NB4 (cell line): ENCODE data around the gene TCOF1.

Experiments used
- DNase-seq: peaks from one replicate; pipeline ENCODE4 v3.0.0; 2010; ENCODE audit warnings: low read depth
- H3K4me3 ChIP-seq: one replicate; pipeline ENCODE4 v1.5.1; 2011; ENCODE audit warnings: mild to moderate bottlenecking, low read depth, low read length, moderate library complexity
- MYC ChIP-seq: IDR thresholded peaks from 2 replicates; pipeline ENCODE4 v1.6.1; 2011; ENCODE audit warnings: low read depth, low read length
- POLR2A ChIP-seq: IDR thresholded peaks from 2 replicates; pipeline ENCODE4 v1.6.1; 2011; ENCODE audit warnings: mild to moderate bottlenecking; ENCODE audit not compliant: insufficient read length; ENCODE audit errors: extremely low read depth
- TF ChIP-seq, protein P1 (sequence below): IDR thresholded peaks from one replicate; pipeline ENCODE4 v1.5.1; 2012; ENCODE audit warnings: low read depth, low read length
- TF ChIP-seq, protein P2 (sequence below): IDR thresholded peaks from 2 replicates; pipeline ENCODE4 v1.6.1; 2011; ENCODE audit warnings: low read depth, low read length

TCOF1 gene

DNA sequence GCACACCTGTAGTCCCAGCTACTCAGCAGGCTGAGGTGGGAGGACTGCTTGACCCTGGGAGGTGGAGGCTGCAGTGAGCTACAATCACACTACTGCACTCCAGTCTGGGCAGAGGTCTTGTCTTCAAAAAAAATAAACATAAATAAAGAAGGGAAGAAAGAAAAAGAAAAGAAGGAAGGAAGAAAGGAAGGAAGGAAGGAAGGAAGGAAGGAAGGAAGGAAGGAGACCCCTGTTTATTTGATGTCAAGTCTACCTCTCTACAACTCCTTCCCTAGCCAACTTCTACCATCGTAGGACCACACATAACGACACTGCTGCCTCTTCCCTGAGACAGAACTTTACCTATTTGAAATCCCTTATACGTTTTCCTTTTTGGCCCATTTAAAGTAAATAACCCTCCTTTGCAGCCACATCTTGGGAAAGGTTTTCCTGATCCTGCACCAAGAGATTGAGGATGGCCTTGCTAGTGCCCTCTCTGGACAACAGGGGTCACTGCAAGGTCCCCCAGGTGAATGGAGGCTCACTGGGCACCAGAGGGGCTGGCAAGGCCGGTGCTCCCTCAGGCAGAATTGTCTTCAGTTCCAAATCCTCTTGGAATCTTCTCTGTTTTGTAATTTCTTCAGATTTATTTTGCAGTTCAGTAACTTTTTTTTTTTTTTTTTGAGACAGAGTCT, 81.5 kb downstream of the TCOF1 start:
- H3K4me3 ChIP-seq = no peak overlapping the region
- peak; percentile 43 for DNase-seq
- no peak for TF ChIP-seq POLR2A
- TF ChIP-seq, protein P1, sequence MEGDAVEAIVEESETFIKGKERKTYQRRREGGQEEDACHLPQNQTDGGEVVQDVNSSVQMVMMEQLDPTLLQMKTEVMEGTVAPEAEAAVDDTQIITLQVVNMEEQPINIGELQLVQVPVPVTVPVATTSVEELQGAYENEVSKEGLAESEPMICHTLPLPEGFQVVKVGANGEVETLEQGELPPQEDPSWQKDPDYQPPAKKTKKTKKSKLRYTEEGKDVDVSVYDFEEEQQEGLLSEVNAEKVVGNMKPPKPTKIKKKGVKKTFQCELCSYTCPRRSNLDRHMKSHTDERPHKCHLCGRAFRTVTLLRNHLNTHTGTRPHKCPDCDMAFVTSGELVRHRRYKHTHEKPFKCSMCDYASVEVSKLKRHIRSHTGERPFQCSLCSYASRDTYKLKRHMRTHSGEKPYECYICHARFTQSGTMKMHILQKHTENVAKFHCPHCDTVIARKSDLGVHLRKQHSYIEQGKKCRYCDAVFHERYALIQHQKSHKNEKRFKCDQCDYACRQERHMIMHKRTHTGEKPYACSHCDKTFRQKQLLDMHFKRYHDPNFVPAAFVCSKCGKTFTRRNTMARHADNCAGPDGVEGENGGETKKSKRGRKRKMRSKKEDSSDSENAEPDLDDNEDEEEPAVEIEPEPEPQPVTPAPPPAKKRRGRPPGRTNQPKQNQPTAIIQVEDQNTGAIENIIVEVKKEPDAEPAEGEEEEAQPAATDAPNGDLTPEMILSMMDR = peak; percentile 69

DNA sequence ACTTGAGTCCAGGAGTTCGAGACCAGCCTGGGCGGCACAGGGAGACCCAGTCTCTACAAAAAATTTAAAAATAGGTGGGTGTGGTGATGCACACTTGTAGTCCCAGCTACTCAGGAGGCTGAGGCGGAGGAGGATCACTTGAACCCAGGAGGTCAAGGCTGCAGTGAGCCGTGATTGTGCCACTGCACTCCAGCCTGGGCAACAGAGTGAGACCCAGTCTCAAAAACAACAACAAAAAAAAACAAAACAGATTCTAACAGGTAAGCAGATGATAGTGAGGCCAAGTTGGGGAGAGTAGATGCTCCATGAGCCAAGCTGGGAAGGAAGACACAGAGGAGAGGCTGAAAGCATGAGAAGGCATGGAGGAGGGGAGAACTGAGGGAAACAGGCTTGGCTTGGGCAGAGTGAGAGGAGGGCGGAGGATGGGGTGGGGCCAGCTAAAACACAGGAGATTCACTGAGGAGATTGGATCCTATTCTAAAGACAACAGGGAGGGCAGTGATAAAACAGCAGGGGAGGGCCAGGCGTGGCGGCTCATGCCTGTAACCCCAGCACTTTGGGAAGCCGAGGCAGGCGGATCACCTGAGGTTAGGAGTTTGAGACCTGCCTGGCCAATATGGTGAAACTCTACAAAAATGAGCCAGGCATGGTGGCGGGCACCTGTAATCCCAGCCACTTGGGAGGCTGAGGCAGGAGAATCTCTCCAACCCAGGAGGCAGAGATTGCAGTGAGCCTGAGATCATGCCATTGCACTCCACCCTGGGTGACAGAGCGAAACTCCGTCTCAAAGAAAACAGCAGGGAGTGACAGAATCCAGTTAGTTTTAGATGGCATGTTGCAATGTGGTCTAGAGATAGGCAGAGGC, 83.7 kb downstream of the TCOF1 start:
- TF ChIP-seq, protein P2, sequence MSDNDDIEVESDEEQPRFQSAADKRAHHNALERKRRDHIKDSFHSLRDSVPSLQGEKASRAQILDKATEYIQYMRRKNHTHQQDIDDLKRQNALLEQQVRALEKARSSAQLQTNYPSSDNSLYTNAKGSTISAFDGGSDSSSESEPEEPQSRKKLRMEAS = no peak
- TF ChIP-seq POLR2A (no peak), MYC (no peak)
- TF ChIP-seq, protein P1 = no peak
- no peak for DNase-seq
- H3K4me3 ChIP-seq = no peak overlapping the region

DNA sequence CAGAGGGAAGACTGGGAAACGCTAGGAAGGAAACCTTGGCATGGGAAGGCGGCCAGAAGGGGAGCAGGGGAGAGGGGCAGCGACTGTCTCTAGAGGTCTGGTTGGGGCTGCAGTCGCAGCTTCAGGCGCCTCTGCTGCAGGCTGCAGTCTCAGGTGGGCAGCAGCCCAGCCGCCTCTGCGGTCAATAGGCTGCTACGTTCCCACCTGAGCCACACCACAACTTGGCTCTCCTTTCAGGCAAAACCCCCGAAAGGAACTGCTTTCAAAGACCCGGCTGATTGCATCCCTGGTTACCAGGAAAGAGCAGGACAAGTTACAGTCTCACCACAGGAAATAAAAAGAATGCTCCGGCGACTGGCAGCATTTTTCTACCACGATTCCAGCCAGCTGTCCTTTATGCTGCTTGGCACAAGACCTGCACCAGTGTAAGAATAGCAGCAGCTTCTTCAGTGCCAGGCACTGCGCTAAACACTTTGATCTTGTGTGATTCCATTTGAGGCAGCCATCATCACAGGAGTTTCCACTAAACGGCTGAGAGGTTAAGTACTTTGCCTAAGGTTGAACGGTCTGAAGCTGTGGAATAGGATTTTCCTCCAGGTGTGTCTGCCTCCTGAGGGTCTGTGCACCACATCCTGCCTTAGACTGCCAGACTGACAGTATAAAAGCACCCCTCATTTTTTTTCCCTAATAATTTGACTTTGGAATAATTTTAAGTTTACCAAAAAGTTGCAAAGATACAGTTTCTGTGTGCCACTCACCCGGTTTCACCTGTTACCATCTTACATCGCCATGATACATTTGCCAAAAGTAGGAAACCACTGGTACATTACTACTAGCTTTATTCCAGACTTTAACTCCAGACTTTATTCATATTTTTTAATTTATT, 84.6 kb downstream of the TCOF1 start:
- DNase-seq = no peak
- no peak overlapping the region for H3K4me3 ChIP-seq
- TF ChIP-seq POLR2A = no peak
- TF ChIP-seq, protein P2 = no peak
- TF ChIP-seq, protein P1 = no peak
- TF ChIP-seq MYC = no peak

DNA sequence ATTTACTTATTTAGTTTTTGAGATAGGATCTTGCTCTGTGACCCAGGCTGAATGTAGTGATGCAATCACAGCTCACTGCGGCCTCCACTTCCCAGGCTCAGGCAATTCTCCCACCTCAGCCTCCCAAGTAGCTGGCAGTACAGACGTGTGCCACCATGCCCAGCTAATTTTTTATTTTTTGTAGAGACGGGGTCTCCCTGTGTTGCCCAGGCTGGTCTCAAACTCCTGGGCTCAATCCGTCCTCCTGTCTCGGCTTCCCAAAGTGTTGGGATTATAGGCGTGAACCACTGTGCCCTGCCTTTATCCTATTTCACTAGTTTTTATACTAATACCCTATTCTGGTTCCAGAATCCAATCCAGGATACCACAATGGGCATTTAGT, 85.2 kb downstream of the TCOF1 start:
- no peak overlapping the region for H3K4me3 ChIP-seq
- no peak for DNase-seq
- TF ChIP-seq, protein P1 = no peak
- TF ChIP-seq POLR2A = no peak
- TF ChIP-seq, protein P2 = no peak
- TF ChIP-seq MYC = no peak

DNA sequence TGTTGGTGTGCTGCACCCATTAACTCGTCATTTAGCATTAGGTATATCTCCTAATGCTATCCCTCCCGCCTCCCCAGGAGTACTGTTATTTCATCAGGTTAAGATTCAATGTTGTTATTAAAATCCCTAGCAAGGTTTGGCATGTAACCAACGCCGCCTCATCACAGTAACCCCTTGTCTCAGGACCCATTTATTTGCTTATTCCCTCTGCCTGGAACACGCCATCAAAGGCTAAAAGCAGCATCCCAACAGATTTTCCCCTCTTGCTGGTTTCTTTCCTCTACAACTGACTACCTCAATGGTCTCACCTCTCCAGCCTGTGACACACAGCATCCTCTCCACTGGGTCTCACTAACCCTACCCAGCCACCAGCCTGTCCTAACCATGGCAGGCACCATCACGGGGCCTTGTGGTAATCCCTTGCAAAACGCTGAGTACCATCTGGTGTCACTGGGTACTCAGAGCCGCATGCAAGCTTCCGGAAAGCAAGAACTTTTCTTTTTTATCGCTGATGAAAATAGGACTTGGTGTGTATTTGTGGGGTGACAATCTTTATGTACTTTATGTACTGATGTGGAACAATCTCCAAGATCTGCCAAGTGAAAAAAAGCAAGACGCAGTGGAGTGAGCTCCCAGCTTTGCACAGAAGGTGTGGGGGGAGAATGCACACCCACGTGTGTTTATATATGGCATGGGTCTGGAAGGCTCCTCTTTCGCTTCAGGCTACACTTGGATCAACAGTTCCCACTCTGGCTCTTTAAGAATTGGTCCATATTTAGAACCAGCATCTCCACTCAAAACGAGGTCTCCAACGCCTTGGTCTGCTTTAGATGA, 86.0 kb downstream of the TCOF1 start:
- TF ChIP-seq POLR2A (no peak), MYC (no peak)
- TF ChIP-seq, protein P1 = no peak
- TF ChIP-seq, protein P2 = no peak
- peak; percentile 37 for DNase-seq
- H3K4me3 ChIP-seq = no peak overlapping the region
